Osteoblast (primary cell): ENCODE measurements around the gene R3HDM4. TPM values are rescaled to one million over a fixed set of nuclear protein-coding genes. Genes with fewer than 3 reads are reported as not detected.

Experiments
- DNase-seq: peaks from one replicate; pipeline ENCODE4 v3.0.0; 2011; ENCODE audit warnings: low spot score, mixed read lengths; ENCODE audit not compliant: insufficient read length; ENCODE audit errors: missing footprints
- H2AFZ ChIP-seq: 2 replicates; pipeline ENCODE4 v1.6.0; 2011; ENCODE audit warnings: mild to moderate bottlenecking, low read length
- H3K27ac ChIP-seq: 2 replicates; pipeline ENCODE4 v1.5.1; 2011; ENCODE audit warnings: mild to moderate bottlenecking, low read depth, low read length, moderate library complexity
- H3K27me3 ChIP-seq: 2 replicates; pipeline ENCODE4 v1.6.0; 2012; ENCODE audit warnings: mild to moderate bottlenecking, control low read depth, inconsistent platforms, low read length, moderate library complexity; ENCODE audit not compliant: insufficient read depth
- H3K36me3 ChIP-seq: 2 replicates; pipeline ENCODE4 v1.5.1; 2011; ENCODE audit warnings: mild to moderate bottlenecking, low read length, control low read depth, moderate library complexity; ENCODE audit not compliant: insufficient read depth
- H3K4me1 ChIP-seq: 2 replicates; pipeline ENCODE4 v1.5.1; 2011; ENCODE audit warnings: mild to moderate bottlenecking, low read length, control low read depth, moderate library complexity; ENCODE audit not compliant: insufficient read depth
- H3K4me2 ChIP-seq: 2 replicates; pipeline ENCODE4 v1.6.0; 2011; ENCODE audit warnings: mild to moderate bottlenecking, low read length; ENCODE audit not compliant: insufficient read depth
- H3K4me3 ChIP-seq: fragments of 200-600 bp; sonication (generic); 3 replicates; pipeline ENCODE4 v1.5.1; 2012; ENCODE audit warnings: mild to moderate bottlenecking, low read length, inconsistent platforms; ENCODE audit not compliant: insufficient read depth
- H3K79me2 ChIP-seq: 2 replicates; pipeline ENCODE4 v1.6.0; 2012; ENCODE audit warnings: mild to moderate bottlenecking, low read length, control low read depth, inconsistent platforms; ENCODE audit not compliant: insufficient read depth
- H3K9me3 ChIP-seq: 2 replicates; pipeline ENCODE4 v1.5.1; 2011; ENCODE audit warnings: low read depth, low read length, control low read depth
- H4K20me1 ChIP-seq: 2 replicates; pipeline ENCODE4 v1.6.0; 2012; ENCODE audit warnings: mild to moderate bottlenecking, low read length, control low read depth; ENCODE audit not compliant: insufficient read depth
- CTCF ChIP-seq: IDR thresholded peaks from 2 replicates; pipeline ENCODE4 v1.5.1; 2011; ENCODE audit warnings: mild to moderate bottlenecking, low read depth, low read length, moderate library complexity; ENCODE audit errors: extremely low read depth
- total RNA-seq: library from RNA; depleted of rRNA; stranded (reverse); fragments of >200 nt; gene quantifications from 2 replicates; pipeline ENCODE4 v1.2.3, GENCODE V29; 2012

Gene R3HDM4
- total RNA-seq, 1 donor = 31.1 TPM

GRCh38 chr19:945401-946252, 32.6 kb upstream of the R3HDM4 start:
- peaks cover 27% of the 10 kb centered on the region for H4K20me1 ChIP-seq
- peaks cover 40% of the 10 kb centered on the region for H3K79me2 ChIP-seq
- H3K36me3 ChIP-seq = no peaks in the 10 kb centered on the region
- H3K27ac ChIP-seq = no peak overlapping the region
- H3K9me3 ChIP-seq = no peaks in the 10 kb centered on the region
- no peak overlapping the region for H2AFZ ChIP-seq
- H3K27me3 ChIP-seq = no peaks in the 10 kb centered on the region
- no peak for DNase-seq
- H3K4me2 ChIP-seq = no peak overlapping the region
- no peak overlapping the region for H3K4me3 ChIP-seq
- peaks cover 7% of the 10 kb centered on the region for H3K4me1 ChIP-seq
- no peak for TF ChIP-seq CTCF

GRCh38 chr19:944663-945241, 31.7 kb upstream of the R3HDM4 start:
- no peaks in the 10 kb centered on the region for H3K27me3 ChIP-seq
- H2AFZ ChIP-seq = no peak overlapping the region
- no peaks in the 10 kb centered on the region for H3K36me3 ChIP-seq
- no peak overlapping the region for H3K4me2 ChIP-seq
- no peaks in the 10 kb centered on the region for H3K9me3 ChIP-seq
- no peak overlapping the region for H3K4me3 ChIP-seq
- H4K20me1 ChIP-seq = peaks cover 36% of the 10 kb centered on the region
- TF ChIP-seq CTCF = no peak
- no peak overlapping the region for H3K27ac ChIP-seq
- peaks cover 12% of the 10 kb centered on the region for H3K4me1 ChIP-seq
- peaks cover 44% of the 10 kb centered on the region for H3K79me2 ChIP-seq
- DNase-seq = no peak

GRCh38 chr19:944171-944567, 31.1 kb upstream of the R3HDM4 start:
- Histone ChIP-seq H3K4me1 (peaks cover 12% of the 10 kb centered on the region), H3K79me2 (peaks cover 50% of the 10 kb centered on the region), H2AFZ (no peak overlapping the region), H3K27ac (no peak overlapping the region), H3K27me3 (no peaks in the 10 kb centered on the region), H3K4me3 (no peak overlapping the region), H3K36me3 (peaks cover 2% of the 10 kb centered on the region), H3K4me2 (no peak overlapping the region), H4K20me1 (peaks cover 40% of the 10 kb centered on the region), H3K9me3 (no peaks in the 10 kb centered on the region)
- DNase-seq = no peak
- no peak for TF ChIP-seq CTCF

GRCh38 chr19:943551-944170, 30.6 kb upstream of the R3HDM4 start:
- H3K27ac ChIP-seq = no peak overlapping the region
- H3K4me1 ChIP-seq = peaks cover 12% of the 10 kb centered on the region
- H3K4me3 ChIP-seq = no peak overlapping the region
- H4K20me1 ChIP-seq = peaks cover 41% of the 10 kb centered on the region
- no peak overlapping the region for H2AFZ ChIP-seq
- H3K9me3 ChIP-seq = no peaks in the 10 kb centered on the region
- no peak for DNase-seq
- peaks cover 2% of the 10 kb centered on the region for H3K36me3 ChIP-seq
- H3K79me2 ChIP-seq = peaks cover 50% of the 10 kb centered on the region
- H3K4me2 ChIP-seq = no peak overlapping the region
- H3K27me3 ChIP-seq = no peaks in the 10 kb centered on the region
- TF ChIP-seq CTCF = no peak
